Thyroid gland (tissue), 4 donors: ENCODE results near the gene ALKBH3.

ENCODE experiments used
- POLR2A ChIP-seq, 2 donors: fragments of 450-650 bp; IDR thresholded peaks; one replicate each; pipeline ENCODE4 v1.6.1; 2017; ENCODE audit warnings: antibody characterized with exemption in 2 of 2, mild to moderate bottlenecking in 2 of 2, moderate library complexity in 1 of 2
- TF ChIP-seq, protein P1 (sequence below), 6 experiments: fragments of 200-600 bp in 3 of 6; fragments of 450-650 bp in 3 of 6; sonication (generic) in 3 of 6; IDR thresholded peaks; one replicate each; pipeline ENCODE4 v1.5.1; 2016 to 2019; ENCODE audit warnings: antibody characterized with exemption in 6 of 6, mild to moderate bottlenecking in 2 of 6, inconsistent platforms in 1 of 6, moderate library complexity in 1 of 6

DNA sequence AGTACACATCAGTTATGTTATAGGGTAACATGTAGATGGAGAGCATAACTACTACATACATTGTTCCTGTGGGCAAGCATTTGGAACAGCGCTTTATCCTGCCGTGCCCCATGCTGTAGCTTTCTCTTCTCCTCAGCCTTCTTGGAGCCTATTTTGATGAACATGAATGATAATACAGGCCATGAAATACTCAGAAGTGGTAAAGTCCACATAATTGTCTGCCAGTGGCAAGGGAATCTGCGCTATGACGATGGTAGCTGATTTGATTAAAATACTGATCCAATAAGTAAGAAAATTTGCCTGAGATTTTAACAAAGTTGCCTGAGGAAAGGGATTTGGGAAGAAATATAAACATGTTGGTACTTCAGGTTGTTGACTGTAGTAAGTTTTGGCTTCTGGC is 23.3 kb downstream of the ALKBH3 start:
- TF ChIP-seq POLR2A (IDR thresholded peaks at IDR 0.05): no peak
- TF ChIP-seq, protein P1, sequence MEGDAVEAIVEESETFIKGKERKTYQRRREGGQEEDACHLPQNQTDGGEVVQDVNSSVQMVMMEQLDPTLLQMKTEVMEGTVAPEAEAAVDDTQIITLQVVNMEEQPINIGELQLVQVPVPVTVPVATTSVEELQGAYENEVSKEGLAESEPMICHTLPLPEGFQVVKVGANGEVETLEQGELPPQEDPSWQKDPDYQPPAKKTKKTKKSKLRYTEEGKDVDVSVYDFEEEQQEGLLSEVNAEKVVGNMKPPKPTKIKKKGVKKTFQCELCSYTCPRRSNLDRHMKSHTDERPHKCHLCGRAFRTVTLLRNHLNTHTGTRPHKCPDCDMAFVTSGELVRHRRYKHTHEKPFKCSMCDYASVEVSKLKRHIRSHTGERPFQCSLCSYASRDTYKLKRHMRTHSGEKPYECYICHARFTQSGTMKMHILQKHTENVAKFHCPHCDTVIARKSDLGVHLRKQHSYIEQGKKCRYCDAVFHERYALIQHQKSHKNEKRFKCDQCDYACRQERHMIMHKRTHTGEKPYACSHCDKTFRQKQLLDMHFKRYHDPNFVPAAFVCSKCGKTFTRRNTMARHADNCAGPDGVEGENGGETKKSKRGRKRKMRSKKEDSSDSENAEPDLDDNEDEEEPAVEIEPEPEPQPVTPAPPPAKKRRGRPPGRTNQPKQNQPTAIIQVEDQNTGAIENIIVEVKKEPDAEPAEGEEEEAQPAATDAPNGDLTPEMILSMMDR (IDR thresholded peaks at IDR 0.05): no peak
